HG03342 (cell line): ENCODE measurements around the gene TBC1D2B.
A peak's percentile ranks its signal among the peaks of the same experiment; 100 is the strongest.

ENCODE experiments used
- ATAC-seq: cut with Tn5 transposase; IDR thresholded peaks from one replicate; pipeline ENCODE4 v1.9.1; 2021; ENCODE audit warnings: mild to moderate bottlenecking, moderate library complexity; ENCODE audit not compliant: unreplicated experiment

TBC1D2B gene

GRCh38 chr15:78075490-78076230, 1.9 kb downstream of the TBC1D2B start:
- ATAC-seq, result no peak

GRCh38 chr15:78073046-78073787, 4.3 kb downstream of the TBC1D2B start:
- ATAC-seq, result no peak

GRCh38 chr15:78072080-78072892, 5.2 kb downstream of the TBC1D2B start:
- no peak for ATAC-seq

GRCh38 chr15:78071383-78071782, 6.1 kb downstream of the TBC1D2B start:
- no peak for ATAC-seq

- no peak for ATAC-seq
Observed at GRCh38 chr15:78070049-78070700, 7.3 kb downstream of the TBC1D2B start.

- no peak for ATAC-seq
Observed at GRCh38 chr15:78069462-78070029, 8.0 kb downstream of the TBC1D2B start.

- peak; percentile 13 for ATAC-seq
Observed at GRCh38 chr15:78069052-78069414, 8.5 kb downstream of the TBC1D2B start.

- ATAC-seq, result no peak
Observed at GRCh38 chr15:78067328-78068228, 9.9 kb downstream of the TBC1D2B start.

- peak; percentile 58 for ATAC-seq
Observed at GRCh38 chr15:78065973-78066946, 11.3 kb downstream of the TBC1D2B start.

GRCh38 chr15:78065284-78065872, 12.1 kb downstream of the TBC1D2B start:
- ATAC-seq, result no peak

GRCh38 chr15:78064544-78064943, 13.0 kb downstream of the TBC1D2B start:
- no peak for ATAC-seq

- no peak for ATAC-seq
Observed at GRCh38 chr15:78063970-78064385, 13.5 kb downstream of the TBC1D2B start.

GRCh38 chr15:78063217-78063616, 14.3 kb downstream of the TBC1D2B start:
- no peak for ATAC-seq

GRCh38 chr15:78061963-78062427, 15.5 kb downstream of the TBC1D2B start:
- ATAC-seq, result peak; percentile 47

GRCh38 chr15:78060232-78060631, 17.3 kb downstream of the TBC1D2B start:
- ATAC-seq, result no peak

- no peak for ATAC-seq
Observed at GRCh38 chr15:78059110-78059839, 18.2 kb downstream of the TBC1D2B start.

- ATAC-seq, result no peak
Observed at GRCh38 chr15:78058401-78058935, 19.0 kb downstream of the TBC1D2B start.
